Measurements from ENCODE around the gene TMEM233.

The TMEM233 gene

GRCh38 chr12:119683413-119683812 lies 89.8 kb downstream of the TMEM233 start:
- no peak for DNase-seq

GRCh38 chr12:119683816-119684215 lies 90.2 kb downstream of the TMEM233 start:
- DNase-seq = no peak

GRCh38 chr12:119684711-119685369 lies 91.3 kb downstream of the TMEM233 start:
- no peak for DNase-seq

- no peak for DNase-seq
These were observed 91.8 kb downstream of the TMEM233 start for GRCh38 chr12:119685375-119685774.

- no peak for DNase-seq
These were observed 92.8 kb downstream of the TMEM233 start for GRCh38 chr12:119686355-119686754.

GRCh38 chr12:119686776-119687175 lies 93.2 kb downstream of the TMEM233 start:
- DNase-seq = no peak

- no peak for DNase-seq
These were observed 93.8 kb downstream of the TMEM233 start for GRCh38 chr12:119687406-119687805.

GRCh38 chr12:119687879-119688278 lies 94.3 kb downstream of the TMEM233 start:
- DNase-seq = no peak

- DNase-seq = no peak
These were observed 96.4 kb downstream of the TMEM233 start for GRCh38 chr12:119689935-119690500.

GRCh38 chr12:119691202-119691810 lies 97.7 kb downstream of the TMEM233 start:
- DNase-seq = no peak

GRCh38 chr12:119692410-119692809 lies 98.8 kb downstream of the TMEM233 start:
- DNase-seq = peak; percentile 18
